Measurements from ENCODE around the gene ARHGAP15.

- TF ChIP-seq EZH2phosphoT487 (IDR thresholded peaks at IDR 0.05; ENCODE audit: insufficient read depth, low read depth) (no peak), EZH2 (IDR thresholded peaks at IDR 0.05; ENCODE audit: insufficient read depth, poor library complexity, severe bottlenecking) (no peak)
Observed at GRCh38 chr2:143401861-143402260, 272.6 kb downstream of the ARHGAP15 start.
